HG03354 (cell line): ENCODE data around the gene LGMN.
A peak's percentile ranks its signal among the peaks of the same experiment; 100 is the strongest.
"Not testable (repeated sequence)": the region's sequence is repeated elsewhere in the genome, so short reads cannot be mapped to it uniquely, and the experiment has no call there.

Experiments
- ATAC-seq: cut with Tn5 transposase; IDR thresholded peaks from one replicate; pipeline ENCODE4 v1.9.1; 2021; ENCODE audit warnings: mild to moderate bottlenecking; ENCODE audit not compliant: unreplicated experiment, poor library complexity, severe bottlenecking

The LGMN gene

DNA sequence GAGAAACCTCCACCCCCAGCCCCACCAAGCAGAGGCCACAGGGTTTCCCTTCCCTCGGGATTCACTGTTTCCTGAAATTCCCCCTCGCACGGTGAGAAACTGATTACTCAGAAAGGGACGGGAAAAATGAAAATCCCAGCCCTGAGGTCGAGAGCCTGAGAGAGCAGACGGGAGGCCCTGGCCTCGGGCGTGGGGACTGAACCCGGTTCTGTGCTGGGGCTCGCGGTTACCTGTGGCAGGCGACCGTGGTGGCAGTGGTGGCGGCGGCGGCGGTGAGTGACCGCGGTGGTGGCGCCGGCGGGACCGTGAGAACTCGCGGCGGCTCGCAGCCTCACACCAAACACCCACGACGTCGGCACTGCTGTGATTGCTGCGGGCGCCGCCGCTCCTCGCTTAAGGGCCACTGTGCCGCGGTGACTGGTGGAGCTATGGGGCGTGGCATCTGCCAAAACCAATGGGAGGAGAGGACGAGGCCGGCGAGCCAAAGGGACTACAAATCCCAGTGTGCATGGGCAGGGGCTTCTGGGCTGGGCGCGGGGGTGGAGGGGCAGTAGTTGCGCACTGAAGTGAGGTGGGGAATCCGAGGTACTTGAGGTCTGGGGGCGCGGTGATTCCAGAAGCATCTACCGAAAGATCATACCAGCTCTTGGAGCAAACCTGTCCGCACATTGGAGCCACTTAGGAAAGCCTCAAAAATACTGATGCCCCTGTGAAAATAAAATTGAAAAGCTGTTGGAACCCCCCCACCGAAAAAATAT, at the start of gene LGMN:
Gene LGMN (minus strand): TSS at position 369 of the 758 bp plus-strand sequence. CDS start 15,841 bp downstream, outside the sequence.
- ATAC-seq = peak; percentile 86

DNA sequence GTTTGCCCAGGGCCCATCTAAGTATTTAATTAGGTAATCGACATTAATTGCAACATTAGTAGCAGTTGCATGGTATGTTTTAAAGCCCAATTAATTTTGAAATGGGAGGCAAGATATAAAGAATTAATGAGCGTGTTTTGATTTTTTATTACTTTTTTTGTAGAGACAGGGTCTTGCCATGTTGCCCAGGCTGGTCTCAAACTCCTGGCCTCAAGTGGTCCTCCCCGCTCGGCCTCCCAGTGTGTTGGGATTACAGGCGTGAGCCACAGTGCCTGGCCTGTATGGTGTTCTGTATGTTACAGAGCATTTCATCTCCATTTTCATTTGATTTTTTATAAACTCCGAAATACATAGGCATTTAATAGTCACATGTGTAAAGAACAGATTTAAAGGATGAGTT, 46.5 kb upstream of the LGMN start:
- no peak for ATAC-seq

DNA sequence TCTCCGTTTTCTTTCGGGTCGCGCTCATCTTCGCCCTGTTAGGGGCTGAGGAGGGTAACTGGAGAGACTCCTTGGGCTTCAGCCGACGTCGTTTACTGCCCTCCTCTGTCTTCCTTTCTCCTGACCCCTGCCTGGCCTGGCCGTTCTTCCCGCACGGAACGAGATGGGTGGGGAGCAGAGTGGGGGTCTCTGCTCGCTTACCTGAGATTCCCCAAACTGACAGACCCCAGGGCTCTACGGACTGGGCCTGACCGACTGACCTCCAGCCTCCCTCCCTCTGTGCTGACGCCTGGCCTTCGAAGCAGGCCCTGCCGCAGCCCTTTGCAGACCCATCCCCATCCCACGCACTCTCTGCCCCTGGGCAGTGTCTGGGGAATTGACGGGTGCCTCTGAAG, 46.1 kb upstream of the LGMN start:
- no peak for ATAC-seq

DNA sequence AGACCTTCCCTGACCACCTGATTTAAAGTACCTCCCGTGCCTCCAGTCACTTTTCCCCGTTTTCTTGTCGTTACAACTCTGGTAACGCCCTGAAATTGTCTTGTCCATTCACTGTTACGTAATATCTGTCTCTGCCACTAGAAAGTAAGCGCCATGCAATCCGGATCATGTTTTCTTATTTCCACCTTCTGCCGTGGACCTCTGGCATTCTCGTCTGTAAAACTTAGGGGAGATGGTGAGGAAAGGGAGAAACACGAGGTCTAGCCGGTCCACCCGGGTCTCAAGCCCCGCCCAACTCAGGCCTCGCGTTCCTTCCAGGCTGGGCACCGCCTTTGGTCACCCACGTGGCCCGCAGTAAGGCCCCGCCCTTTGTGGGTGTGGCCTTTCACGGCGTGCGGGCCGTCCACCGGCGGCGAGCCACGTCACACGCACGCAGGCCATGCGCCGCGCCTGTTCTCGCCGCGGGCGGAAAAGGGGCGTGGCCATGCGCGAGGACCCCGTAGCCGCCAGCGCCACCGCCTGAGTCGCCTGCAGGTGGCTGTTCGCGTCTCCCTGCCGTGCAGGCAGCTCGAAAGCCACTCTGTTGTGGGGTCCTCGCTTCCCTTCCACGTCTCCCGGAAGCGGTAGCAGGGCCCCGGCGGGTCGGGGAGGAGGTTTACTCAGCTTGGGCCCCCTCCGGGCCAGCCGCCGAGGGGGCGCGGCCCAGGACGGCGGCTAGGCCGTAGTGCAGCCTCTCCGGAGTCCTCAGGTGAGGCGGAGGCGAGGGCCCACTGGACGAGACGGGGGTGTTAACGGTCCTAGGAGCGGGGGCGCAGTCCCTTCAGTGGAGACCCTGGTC, 45.5 kb upstream of the LGMN start, which contains the start of gene GOLGA5:
Gene GOLGA5 (plus strand): TSS at position 597 of the 838 bp plus-strand sequence. CDS start 3,133 bp downstream, outside the sequence.
- ATAC-seq = peak; percentile 94

DNA sequence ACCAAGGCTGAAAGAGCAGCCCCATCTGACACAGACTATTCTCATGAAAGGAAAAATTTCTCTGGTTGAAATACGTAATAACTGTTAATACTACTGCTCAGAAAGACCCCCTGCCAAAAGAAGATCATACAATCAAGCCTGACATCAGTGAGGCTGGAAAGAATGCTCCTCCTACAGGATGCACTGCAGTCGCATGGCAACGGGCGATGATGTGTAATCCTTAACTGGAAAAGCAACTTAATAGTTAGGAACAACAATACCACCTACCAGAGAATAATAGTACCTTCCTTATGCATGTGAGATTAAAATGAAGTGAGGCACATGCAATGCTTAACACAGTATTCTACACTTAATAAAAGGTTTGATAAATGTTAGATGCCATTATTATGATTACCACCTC, 44.5 kb upstream of the LGMN start:
- ATAC-seq = no peak

DNA sequence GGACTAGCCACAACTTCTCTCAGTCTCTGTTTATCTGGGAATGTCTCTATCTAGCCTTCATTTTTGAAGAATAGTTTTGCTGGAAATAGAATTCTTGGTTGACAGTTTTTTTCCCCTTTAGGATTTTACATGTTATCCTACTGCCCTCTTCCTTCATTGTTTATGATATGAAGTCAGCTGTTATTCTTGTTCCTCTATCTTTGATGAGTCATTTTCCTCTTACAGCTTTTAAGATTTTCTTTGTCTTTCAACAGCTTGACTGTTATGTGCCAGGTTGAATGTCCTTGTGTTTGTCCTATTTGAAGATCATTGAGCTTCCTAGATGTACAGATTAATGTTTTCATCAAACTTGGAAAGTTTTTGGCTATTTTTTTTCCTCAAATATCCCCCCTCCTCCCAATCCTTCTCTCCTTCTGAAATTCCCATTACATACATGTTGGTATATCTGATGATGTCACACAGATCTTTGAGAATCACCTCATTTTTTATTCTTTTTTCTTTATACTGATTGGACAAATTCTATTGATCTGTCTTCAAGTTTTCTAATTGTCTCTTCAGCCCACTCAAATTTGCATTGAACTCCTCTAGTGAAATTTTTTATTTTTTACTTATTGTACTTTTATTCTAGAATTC, 41.1 kb upstream of the LGMN start:
- no peak for ATAC-seq

DNA sequence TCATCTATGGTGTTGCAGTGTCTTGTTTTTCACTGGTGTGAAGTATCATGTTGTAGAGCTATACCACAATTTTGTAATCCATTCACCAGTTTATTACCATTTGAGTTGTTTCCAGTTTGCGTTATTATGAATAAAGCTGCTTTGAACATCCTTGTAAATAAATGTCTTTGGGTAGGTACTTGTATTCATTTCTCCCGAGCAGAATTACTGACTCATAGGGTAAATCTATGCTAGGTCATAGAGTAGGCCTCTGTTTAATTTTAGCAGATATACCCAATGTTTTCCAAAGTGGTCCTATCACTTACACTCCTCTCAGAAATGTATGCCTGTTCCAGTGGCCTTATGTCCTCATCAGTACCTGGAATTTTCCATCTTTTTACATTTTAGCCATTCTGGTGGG, 39.1 kb upstream of the LGMN start:
- ATAC-seq = no peak

DNA sequence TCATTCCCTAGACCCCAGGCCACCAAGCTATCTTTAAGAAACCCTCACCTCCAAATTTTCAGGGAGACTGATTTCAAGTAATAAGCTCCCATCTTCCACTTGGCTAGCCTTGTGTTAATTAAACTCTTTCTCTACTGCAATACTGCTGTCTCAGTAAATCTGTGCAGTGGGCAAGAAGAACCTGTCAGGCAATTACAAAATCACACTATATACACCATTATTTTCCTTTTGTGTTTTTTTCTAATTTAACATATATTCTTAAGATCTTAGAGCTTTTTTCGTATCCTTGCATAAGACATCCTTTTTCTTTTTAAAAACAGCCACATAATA, 38.0 kb upstream of the LGMN start:
- no peak for ATAC-seq

DNA sequence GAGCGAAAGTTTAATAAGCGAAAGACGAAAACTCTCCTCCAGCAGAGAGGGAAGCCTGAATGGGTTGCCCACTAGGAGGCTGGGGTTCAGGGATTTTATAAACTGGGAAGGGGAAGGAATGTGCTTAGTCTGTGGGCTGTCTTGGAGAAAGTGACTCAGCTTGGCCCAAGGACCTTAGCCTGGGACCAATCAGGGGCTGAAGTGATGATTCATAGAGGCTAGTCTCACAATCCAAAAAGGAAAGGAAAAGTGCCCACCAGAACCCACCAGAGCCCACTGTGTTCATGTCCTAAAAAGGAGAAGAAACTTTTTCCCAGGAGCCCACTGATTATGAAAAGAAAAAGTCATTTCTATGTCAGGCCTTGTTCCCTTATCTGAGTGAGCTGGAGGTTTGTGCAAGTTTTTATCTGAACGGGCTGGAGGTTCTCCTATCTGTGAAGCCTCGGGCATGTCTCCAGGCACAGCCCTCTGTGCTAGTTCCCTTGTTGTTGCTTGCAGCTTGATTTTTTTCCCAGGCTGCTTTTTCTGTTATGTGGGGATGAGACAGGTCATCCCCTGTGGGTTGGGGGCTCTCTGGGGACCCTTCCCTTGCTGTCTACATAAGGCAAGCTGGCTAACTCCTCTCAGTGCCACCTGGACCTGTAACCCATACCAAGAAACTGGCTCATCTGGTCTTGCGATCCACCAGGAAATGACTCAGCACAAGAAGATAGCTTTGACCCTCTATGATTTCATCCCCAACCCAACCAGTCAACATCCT, 37.4 kb upstream of the LGMN start:
- ATAC-seq = no peak

DNA sequence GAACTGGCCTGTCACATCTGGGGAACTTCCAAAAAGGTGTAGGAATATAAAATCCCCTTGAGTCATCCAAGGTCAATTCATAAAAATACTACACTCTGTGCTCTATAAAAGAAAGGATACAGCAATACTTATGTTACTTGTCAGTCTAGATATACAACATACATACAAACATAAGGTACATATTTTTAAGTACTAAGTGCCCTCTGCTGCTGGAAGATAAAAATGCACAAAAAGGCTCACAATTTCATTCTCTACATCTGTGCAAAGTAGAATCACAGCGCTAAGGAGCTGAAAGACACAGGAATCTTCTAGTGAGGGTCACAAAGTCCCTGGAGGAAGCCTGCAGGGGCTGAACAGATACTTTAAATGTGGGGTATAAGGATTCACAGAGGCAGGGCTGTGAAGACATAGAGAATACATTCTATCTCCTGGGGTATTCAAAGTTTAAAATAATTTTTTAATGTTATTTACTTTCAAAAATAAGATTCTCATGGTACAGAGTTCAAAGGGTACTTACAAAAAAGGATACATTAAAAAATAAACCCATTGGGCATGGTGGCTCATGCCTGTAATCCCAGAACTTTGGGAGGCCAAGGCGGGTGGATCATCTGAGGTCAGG, 35.5 kb upstream of the LGMN start:
- ATAC-seq = no peak

DNA sequence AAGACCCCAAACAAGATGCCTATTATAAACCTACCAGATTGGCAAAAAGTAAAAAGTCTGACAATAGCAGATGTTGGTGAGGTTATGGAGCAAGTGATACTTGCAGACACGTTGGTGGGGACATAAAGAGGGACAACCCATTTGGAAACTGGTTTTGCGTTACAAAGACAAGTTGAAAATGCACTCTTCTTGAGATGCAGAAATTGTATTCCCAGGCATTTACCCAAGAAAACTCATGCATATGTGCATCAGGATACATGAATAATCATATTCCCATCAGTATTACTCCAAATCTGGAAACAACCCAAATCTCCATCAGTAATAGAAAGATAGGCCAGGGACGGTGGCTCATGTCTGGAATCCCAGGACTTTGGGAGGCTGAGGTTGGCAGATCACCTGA, 32.9 kb upstream of the LGMN start:
- ATAC-seq = no peak

DNA sequence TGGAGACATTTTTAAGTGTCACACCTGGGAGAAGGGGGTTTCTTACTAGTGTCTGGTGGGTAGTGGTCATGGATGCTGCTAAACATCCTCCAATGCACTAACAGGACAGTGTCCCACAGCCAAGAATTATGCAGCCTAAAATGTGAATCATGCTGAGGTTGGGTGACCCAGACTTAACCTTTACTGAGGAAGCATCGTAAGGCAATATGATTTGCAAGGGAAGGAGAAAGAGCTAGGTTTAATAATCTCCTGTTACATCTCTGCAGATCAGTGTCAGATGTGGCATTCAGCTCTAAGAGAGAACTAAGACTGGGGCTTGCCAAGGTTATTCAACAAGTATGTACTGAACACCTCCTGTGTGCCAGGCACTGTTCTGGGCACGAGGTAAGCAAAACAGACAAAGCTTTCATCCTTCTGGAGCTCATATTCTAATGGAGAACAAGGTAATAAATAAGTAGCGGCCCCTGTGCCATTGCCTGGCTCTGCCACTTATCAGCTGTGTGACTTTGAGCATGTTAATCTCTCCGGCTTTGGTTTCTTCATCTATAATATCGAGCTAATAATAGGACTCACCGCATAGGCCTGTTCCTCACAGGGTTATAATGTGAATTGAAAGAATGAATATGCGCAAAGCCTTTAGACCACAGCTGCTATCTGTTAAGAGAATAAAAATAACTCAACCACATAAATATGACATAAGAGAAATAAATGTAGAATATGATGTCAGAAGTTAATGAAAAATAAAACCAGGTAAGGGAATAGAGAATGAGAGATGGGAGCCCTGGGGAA, 32.2 kb upstream of the LGMN start:
- no peak for ATAC-seq

DNA sequence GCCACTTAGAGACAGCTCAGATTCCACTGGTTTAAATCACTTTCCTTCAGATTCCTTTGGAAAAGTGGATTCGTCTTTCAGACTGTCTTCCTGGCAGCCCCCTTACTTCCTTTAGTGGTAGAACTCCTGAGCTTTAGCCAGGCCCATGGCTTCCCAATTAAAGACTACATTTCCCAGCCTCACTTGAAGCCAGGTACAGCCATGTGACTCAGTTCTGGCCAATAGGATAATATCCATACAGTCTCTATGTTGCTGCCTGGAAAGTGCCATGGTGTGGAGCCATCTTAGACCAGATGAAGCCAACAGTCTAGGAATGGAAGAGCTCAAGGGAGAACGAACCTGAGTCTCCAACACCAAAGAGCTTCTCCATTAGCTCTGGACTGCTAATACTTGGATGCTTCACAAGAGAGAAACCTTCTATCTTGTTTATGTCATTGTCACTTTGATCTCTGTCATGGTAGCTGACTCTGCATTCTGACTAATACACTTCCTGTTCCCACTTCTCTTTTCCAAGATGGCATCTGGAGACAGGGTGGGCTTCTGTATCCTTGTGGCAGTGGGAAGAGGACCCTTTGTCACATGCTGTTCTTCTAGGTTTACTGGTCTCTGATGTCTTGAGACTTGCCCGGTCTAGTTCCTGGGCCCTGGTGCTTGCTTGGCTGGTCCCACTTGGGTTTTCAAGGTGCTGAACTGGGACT, 30.6 kb upstream of the LGMN start:
- ATAC-seq = not testable (repeated sequence)

DNA sequence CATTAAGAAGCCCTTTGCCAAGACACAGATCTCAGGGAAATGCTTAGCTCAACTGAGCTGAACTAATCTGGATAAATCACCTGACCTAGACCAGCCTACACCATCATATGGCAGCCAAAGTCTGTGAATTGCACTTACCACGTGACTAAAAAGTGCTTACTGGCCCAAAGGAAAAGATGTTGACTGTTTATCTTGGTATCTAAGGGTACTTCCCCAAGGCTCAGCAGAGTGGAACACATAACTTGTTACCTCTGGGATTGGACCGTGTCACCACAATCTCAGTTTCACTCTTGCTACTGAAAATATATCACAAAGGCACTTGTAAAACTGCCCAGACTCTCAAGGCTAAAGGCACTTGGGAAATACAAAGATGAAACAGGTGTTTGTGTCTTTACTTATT, 26.9 kb upstream of the LGMN start:
- peak; percentile 97 for ATAC-seq

DNA sequence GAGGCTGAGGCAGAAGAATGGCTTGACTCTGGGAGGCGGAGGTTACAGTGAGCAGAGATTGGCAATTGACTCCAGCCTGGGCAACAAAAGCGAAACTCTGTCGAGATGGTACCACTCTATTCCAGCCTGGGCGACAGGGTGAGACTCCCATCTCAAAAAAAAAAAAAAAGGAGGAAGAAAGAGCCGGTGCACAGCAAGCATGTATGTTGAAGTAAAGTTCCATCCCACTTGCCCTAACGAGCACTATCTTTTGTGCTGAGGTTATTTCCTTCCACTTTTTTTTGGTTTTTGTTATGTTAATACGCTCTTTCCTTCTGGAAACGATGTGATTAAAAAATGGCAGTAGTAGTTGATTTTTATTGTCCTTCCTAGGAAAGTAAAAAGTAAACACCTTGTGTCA, 26.1 kb upstream of the LGMN start:
- ATAC-seq = no peak

DNA sequence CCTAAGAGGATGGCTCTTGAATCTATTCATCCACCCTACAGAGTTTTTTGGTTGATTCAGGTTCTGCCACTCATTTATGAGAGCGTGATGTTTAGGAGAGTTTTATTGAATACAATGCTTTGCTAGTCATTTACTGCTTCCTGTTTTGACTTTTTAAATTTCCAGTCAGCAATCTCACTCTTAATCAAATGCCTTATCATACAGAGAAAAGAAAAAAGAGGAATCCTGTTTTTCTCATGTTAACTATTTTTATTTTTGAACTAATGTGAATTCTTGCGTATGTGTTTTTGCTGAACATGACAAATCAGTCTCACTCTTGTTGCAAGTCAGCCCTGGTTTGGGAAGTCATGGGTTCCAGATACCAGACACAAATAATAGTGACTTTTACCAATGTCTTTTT, 22.1 kb upstream of the LGMN start:
- no peak for ATAC-seq

DNA sequence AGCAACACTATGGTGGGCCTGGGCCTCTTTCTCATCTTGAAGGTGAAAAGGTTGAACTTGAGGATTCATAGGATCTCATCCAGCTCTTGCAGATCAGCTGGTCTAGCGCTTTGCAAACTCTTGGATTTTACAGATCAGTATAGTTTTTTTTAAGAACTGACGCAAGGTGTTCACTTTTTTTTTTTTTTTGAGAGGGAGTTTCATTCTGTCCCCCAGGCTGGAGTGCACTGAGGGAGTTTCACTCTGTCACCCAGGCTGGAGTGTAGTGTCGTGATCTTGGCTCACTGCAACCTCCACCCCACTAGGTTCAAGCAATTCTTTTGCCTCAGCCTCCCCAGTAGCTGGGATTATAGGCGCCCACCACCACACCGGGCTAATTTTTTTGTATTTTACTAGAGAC, 20.4 kb upstream of the LGMN start:
- ATAC-seq = no peak

DNA sequence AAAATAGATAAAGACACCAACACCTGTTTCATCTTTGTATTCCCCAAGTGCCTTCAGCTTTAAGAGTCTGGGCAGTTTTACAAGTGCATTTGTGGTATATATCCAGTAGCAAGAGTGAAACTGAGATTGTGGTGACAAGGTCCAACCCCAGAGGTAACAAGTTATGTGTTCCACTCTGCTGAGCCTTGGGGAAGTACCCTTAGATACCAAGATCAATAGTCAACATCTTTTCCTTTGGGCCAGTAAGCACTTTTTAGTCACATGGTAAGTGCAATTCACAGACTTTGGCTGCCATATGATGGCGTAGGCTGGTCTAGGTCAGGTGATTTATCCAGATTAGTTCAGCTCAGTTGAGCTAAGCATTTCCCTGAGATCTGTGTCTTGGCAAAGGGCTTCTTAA, 19.8 kb upstream of the LGMN start:
- peak; percentile 94 for ATAC-seq
